NK-92 treated with Interleukin-12 subunit alpha and Interleukin-12 subunit beta, amount 100 ng/mL, for 24 hours (cell line): ENCODE results near the gene SFSWAP.
"Not testable (repeated sequence)": the region's sequence is repeated elsewhere in the genome, so short reads cannot be mapped to it uniquely, and the experiment has no call there.

Experiments used
- DNase-seq: peaks from one replicate; lab custom pipeline; 2025; lab: John Stamatoyannopoulos, UW

The SFSWAP gene

GRCh38 chr12:131702573-131702877, 8.4 kb upstream of the SFSWAP start:
- DNase-seq: no peak

DNA sequence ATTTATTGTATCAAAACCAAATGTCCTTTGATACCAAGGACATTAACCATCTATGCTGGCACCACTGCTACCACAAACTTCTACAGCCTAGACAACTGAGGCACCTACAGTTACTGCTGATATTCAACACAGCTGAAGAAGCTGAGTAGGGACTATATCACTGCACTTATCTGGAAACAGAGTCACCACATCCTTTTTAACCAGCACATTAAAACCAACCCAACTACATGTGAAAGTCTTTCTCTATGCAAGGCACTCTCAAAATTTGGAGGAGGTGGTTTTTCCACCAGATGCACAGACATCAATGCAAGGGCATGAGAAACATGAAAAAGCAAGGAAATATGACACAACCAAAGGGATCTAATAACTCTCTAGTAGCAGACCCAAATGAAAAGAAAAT, 7.7 kb upstream of the SFSWAP start:
- DNase-seq: no peak

GRCh38 chr12:131704509-131704908, 6.4 kb upstream of the SFSWAP start:
- no peak for DNase-seq

- not testable (repeated sequence) for DNase-seq
Measured at GRCh38 chr12:131706709-131707108, 4.2 kb upstream of the SFSWAP start.

GRCh38 chr12:131709226-131709625, 1.7 kb upstream of the SFSWAP start:
- DNase-seq: no peak

- DNase-seq: no peak
Measured at GRCh38 chr12:131711551-131712205, 788 bp downstream of the SFSWAP start.

DNA sequence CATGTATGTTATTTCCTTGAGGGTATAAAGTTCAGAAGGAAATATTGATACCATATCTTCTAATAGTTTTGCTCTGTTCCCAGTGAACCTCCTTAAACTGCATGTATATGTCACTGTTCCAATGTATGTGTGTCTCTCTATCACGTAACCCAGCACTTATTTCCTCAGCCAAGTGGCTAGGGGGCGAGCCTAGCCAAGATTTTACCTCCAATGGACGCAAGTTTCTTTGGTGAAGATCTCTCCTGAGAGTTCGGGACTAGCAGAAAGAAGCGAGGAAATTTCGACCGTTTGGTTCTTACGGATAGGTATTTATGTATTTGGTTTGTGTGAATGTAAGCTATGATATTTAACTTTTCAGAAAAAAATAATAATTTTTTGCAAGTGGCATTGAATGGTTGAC, 2.5 kb downstream of the SFSWAP start:
- DNase-seq: no peak

DNA sequence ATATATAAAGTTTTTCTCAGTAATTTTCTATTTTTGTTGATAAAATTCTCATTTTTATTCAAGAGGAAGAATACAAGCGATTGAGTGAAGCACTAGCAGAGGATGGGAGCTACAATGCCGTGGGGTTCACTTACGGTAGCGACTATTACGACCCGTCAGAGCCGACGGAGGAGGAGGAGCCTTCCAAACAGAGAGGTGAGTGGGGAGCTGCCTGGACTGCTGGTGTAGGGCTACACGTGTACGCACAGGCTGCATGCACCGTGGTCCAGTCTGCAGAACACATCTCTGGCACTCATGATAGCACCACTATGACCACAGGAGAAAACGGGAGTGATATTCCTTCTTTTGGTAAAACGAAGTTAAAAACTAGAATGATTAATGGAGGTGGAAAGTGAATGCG, 3.9 kb downstream of the SFSWAP start:
- no peak for DNase-seq

- no peak for DNase-seq
Measured at GRCh38 chr12:131716282-131716681, 5.4 kb downstream of the SFSWAP start.

- no peak for DNase-seq
Measured at GRCh38 chr12:131720241-131720640, 9.4 kb downstream of the SFSWAP start.

DNA sequence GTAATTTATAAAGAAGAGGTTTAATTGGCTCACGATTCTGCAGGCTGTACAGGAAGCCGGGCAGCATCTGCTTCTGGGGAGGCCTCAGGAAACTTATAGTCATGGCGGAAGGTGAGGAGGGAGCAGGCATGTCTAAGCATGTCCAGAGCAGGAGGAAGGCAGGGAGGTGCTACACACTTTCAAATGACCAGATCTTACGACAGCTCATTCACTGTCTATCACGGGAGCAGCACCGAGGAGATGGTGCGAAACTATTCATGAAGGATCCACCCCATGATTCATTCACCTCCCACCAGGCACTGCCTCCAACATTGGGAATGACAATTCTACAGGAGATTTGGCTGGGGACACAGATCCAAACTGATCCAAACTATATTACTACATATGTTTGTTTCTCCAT, 10.0 kb downstream of the SFSWAP start:
- DNase-seq: no peak

DNA sequence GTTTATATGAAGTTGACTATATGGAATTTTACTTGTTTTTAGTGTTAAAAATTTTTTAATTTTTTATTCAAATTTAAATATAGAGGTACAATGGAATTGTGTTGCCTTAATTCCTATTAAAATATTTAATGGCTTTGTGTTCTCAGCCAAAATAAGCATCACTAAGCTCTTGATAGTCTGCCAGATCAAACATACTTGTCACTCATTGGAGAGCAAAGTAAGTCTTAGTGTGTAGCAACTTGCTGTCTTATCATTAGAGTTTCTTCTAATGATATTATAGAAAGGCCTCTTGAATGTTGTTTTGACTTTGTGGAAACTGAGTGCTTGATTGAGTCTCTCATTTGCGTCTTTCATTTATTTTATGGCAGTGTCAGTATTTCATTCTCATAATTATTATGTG, 10.7 kb downstream of the SFSWAP start:
- DNase-seq: no peak

DNA sequence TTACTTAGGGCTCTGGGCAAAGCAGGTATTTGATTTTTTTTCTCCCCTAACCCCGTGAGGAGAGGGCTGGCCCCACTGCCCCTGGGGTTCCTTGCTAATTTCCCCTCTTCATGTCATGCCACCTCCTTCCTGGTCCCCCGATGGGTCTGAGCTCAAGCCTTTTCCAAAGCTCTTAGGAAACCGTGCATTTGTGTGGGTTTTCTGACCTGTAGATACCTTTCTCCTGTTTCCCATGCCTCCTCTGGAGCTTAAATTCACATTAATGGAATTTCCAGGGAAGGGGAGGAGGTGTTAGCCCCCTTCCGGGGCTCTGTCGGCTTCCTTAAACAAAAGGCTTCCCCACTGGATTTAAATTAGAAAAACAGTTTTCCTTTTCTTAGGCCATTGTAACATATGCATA, 12.6 kb downstream of the SFSWAP start:
- DNase-seq: no peak

DNA sequence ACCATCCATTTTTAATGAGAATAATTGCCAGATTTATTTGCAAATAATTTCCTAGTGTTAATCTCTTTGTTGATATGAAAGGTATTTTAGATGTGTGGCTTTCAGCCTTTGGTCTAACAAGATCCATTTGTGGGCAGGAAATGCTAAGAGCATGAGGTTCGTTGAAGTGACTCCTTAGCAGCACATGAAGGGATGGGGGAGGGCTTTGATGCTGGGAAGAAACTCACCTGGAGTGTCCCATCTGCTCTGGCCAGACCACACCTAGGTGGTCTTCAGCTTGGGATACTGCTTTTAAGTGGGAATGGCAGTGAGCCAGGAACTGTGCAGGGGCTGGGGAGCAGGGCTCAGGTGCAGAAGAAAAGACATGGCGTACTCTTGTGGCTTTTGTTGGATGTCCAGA, 13.6 kb downstream of the SFSWAP start:
- DNase-seq: no peak

DNA sequence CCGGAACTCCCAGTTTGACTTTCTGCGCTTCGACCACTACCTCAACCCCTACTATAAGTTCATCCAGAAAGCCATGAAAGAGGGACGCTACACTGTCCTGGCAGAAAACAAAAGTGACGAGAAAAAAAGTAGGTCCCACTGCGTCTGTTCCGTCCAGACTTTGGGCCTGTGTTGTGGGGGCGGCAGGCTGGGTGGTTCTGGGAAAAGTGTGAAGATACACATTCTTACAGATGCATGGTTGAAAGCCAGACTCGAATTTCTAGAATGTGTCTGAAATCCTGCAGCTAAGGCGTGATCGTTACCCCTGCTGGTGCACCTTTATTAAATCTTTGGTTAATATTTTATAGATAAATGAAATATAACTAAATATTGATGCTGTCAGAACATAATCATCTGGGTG, 14.6 kb downstream of the SFSWAP start:
- no peak for DNase-seq

DNA sequence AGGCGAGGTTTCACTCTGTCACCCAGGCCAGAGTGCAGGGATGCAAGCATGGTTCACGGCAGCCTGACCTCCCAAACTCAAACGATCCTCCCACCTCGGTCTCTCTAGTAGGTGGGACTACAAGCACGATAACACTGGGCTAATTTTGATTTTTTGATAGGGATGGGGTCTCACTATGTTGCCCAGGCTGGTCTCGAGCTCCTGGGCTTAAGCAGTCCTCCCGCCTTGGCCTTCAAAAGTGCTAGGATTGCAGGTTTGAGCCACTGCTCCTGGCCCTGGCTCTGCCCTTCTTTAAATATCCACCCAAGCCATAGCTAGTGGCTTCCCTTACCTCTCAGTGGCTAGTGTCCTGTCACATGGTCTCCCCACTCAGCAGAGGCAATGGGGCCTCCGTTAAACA, 17.8 kb downstream of the SFSWAP start:
- DNase-seq: no peak

GRCh38 chr12:131729254-131729955, 18.5 kb downstream of the SFSWAP start:
- no peak for DNase-seq

- no peak for DNase-seq
Measured at GRCh38 chr12:131732996-131733615, 22.2 kb downstream of the SFSWAP start.

DNA sequence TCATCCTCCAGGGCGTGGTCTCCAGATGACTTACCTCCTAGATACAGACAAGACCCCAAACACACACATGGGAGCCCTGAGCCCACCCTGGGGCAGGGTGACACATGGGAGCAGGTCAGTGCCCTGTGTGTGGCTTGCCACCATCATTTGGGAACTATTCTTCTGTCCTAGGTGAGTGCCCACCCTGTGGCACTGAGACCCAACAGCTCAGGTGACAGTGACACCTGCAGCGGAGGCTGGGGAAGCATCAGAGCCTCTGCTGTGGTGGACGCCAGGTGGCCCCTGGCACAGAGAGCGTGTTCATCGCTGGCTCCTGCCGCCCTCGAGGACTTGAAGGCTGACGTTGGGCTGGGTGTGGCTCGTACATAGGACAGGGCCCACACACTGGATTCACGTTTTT, 23.0 kb downstream of the SFSWAP start:
- no peak for DNase-seq

DNA sequence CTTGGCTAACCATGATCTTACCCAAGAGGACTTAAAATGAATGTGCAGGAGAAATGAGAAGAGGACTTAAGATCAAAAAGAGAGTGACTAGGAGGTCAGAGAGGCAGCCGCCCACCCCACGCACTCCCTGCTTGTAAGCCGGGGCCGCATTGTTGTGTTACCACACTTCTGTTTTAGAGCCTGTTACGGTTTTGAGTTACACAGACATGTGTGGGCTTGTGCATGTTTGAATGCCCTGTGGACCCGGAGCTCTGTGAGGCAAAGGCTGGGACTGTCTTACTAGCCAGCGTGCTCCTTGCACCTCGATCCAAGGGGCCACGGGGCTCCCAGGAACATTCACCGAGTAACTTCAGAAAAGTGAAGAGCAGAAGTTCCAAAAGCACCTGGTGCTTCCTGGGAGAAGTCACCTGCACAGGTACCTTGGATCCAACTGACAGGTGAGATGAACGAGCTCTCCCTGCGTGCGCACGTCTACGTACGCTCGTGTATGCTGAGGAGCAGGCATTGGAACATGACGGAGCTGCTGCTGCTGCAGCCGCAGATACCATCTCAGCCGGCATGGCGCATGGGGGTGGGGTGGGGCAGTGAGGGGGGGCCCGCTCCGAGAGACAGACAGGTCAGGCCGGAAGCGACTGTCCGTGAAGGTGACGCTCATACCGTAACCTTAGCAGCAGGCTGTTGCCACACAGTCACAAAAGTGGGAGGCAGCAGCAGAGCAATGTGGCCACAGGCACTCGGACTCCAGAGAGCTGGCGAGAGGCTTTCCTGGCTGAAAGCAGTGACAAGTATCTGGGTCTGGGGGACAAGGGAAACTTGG, 23.7 kb downstream of the SFSWAP start:
- DNase-seq: no peak

DNA sequence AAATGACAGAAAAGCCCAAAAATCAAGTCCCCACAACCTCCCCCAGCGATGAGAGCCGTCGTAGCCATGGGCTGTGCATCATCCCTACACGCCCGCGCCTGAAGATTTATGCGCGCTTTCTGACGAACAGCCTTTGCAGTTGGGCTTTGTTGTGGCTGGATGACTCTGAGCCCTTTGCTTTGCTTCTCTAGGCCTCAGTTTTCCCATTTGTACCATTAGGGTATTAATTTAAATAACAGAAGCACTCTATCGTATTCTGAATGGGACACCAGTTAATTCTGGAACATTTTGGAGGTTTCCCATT, 24.2 kb downstream of the SFSWAP start:
- no peak for DNase-seq

GRCh38 chr12:131735476-131736445, 24.9 kb downstream of the SFSWAP start:
- no peak for DNase-seq
